Measurements from ENCODE around the gene PLA2R1.

GRCh38 chr2:160051371-160051800 is 11.0 kb downstream of the PLA2R1 start:
- no peak for TF ChIP-seq EP300 (IDR thresholded peaks at IDR 0.05; ENCODE audit: low read depth)
- no peak for TF ChIP-seq POLR2AphosphoS5 (IDR thresholded peaks at IDR 0.05)
- TF ChIP-seq, protein P1, sequence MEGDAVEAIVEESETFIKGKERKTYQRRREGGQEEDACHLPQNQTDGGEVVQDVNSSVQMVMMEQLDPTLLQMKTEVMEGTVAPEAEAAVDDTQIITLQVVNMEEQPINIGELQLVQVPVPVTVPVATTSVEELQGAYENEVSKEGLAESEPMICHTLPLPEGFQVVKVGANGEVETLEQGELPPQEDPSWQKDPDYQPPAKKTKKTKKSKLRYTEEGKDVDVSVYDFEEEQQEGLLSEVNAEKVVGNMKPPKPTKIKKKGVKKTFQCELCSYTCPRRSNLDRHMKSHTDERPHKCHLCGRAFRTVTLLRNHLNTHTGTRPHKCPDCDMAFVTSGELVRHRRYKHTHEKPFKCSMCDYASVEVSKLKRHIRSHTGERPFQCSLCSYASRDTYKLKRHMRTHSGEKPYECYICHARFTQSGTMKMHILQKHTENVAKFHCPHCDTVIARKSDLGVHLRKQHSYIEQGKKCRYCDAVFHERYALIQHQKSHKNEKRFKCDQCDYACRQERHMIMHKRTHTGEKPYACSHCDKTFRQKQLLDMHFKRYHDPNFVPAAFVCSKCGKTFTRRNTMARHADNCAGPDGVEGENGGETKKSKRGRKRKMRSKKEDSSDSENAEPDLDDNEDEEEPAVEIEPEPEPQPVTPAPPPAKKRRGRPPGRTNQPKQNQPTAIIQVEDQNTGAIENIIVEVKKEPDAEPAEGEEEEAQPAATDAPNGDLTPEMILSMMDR (IDR thresholded peaks at IDR 0.05): no peak
- TF ChIP-seq POLR2A (IDR thresholded peaks at IDR 0.05): no peak

Data from transverse colon (tissue), 4 donors.